NOMO-1 treated with DMSO at 0.1 percent for 48 hours (cell line): ENCODE measurements around the gene PMPCB.
"Not testable (repeated sequence)": the region's sequence is repeated elsewhere in the genome, so short reads cannot be mapped to it uniquely, and the experiment has no call there.

Source experiments
- DNase-seq: peaks from one replicate; lab custom pipeline; 2025; ENCODE audit not compliant: unreplicated experiment; lab: John Stamatoyannopoulos, UW

The PMPCB gene, protein sequence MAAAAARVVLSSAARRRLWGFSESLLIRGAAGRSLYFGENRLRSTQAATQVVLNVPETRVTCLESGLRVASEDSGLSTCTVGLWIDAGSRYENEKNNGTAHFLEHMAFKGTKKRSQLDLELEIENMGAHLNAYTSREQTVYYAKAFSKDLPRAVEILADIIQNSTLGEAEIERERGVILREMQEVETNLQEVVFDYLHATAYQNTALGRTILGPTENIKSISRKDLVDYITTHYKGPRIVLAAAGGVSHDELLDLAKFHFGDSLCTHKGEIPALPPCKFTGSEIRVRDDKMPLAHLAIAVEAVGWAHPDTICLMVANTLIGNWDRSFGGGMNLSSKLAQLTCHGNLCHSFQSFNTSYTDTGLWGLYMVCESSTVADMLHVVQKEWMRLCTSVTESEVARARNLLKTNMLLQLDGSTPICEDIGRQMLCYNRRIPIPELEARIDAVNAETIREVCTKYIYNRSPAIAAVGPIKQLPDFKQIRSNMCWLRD

DNA sequence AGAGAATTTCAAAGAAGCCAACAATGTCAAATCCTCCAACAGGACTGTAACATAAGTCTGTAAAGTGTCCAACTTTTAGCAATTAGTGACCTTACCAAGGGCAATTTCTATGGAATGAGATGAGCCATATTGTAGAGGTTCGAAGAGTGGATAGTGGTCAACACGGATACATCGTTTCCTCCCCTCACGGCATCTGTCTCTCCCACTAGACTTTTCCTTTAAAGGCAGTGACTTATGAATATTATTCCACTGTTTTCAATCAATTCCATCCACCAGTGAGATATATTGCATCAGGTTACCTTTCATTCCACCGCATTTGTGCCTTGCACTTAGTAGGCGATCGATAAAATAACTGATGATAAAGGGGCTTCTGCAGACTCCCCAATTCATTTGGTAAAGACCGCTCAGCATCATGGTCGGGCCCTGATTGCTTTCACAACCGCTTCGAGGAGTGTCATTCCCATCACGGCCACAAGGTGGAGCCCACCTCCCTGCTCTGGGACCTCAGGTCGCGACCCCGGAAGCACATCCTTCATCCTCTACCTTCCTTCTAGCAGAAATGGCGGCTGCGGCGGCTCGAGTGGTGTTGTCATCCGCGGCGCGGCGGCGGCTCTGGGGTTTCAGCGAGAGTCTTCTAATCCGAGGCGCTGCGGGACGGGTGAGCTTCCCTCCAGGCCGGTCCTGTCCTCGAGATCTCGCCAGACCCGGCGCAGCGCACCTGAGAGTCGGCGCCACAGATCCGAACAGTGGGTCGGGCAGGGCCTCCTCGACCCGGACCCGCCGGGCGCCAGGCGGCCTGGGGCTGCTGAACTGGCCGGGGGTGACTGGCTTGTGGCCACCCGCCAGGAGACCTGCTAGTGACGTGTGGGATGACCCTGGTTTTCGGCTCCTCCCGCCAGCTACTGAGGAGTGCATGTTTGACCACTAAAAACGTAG is at the start of gene PMPCB:
TSS of gene PMPCB (plus strand) at position 535 of the 936 bp plus-strand sequence. CDS start at position 560, 25 bp downstream.
- peak; percentile 44 for DNase-seq

- DNase-seq = not testable (repeated sequence)
Measured at GRCh38 chr7:103253699-103254506, 43.3 kb upstream of the PMPCB start.

DNA sequence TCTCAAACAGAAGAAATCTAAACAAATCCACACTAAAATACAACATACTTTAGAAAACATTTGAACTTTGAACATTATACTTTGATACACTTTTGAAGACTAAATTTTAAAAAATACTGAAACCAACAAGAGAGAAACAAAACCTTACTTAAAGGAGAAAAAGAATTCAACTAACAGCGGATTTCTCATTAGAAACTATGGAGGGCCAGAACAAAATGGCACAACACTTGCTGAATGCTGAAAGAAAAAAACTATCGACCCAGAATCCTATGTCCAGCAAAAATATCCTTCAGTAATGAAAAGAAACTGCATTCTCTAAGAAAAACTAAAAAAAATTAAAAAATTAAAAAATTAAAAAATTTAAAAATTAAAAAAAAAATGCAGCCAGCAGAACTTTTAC is 33.2 kb upstream of the PMPCB start:
- DNase-seq = not testable (repeated sequence)

DNA sequence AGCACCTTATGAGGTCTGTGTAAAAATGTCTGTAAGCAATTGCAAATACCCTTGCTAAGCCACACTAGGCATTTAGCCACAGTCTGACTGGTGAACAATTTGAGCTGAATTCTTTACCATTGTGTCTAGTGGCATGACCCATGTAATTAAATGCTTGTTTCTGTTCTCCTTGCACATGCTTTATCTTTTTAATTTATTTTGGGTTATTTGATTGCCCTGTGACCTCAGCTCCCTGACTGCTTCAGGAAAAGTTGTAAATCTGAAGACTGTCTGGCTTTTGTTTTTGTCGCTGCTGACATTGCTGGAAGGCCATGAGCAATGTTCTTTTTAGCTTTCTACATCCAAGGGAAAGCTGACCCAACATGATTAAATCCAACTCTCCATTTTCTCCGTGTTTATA is 31.0 kb upstream of the PMPCB start:
- not testable (repeated sequence) for DNase-seq

GRCh38 chr7:103273374-103273773 is 23.9 kb upstream of the PMPCB start:
- DNase-seq = not testable (repeated sequence)

GRCh38 chr7:103274867-103275266 is 22.4 kb upstream of the PMPCB start:
- DNase-seq = not testable (repeated sequence)

DNA sequence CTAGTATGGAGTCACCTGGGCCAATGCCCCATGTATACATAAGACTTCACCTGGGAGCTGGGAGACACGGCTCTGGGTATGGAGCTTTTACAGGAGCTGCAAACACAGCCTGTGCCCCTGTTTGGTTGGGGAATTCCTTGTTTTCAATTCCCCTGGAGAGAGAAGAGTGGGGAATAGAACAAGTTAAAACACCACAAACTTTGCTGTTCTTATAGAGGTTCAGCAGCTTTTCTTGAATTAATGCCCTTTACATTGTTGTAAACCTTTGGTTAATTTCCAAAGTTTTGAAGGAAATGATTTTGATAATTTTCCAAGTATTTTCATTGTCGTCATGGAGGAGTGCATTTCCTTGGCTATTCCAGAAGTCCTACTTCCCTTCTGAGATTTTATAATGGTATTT is 19.0 kb upstream of the PMPCB start:
- DNase-seq = not testable (repeated sequence)

DNA sequence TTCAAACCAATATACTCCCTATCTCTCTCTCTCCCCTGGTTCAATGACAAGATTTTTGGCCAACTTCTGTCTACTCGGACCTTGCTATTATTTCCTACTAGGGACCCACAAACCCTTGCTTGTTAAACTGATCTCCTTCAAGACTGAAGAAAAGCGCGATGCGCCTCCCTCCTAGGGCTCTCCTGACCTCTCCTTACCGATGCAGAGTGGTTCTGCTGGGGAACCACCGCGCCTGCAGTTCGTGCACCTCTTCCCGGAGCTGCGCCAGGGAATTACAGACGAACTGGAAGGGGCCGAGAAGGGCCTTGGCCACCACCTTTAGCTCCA is 17.6 kb upstream of the PMPCB start:
- not testable (repeated sequence) for DNase-seq

- DNase-seq = peak; percentile 0
Measured at GRCh38 chr7:103279963-103280802, 17.1 kb upstream of the PMPCB start.

GRCh38 chr7:103280803-103281155 is 16.5 kb upstream of the PMPCB start:
- not testable (repeated sequence) for DNase-seq

- DNase-seq = not testable (repeated sequence)
Measured at GRCh38 chr7:103282802-103283427, 14.3 kb upstream of the PMPCB start.

GRCh38 chr7:103292122-103292521 is 5.1 kb upstream of the PMPCB start:
- no peak for DNase-seq

DNA sequence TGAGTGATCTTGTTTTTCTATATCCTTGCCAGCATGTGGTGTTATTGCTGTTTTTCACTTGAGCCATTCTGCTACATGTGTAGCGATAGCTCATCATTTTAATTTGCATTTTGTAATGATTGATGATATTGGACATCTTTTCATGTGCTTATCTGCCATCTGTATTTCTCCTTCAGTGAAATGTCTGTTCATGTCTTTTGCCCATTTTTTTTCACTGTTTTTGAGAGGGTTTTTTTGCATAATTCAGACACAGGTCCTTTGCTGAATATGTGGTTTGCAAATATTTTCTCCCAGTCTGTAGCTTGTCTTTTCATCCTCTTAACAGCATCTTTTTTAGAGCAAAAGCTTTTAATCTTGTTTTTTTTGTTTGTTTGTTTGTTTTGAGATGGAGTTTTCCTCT is 3.7 kb upstream of the PMPCB start:
- no peak for DNase-seq

GRCh38 chr7:103297837-103298179 is 573 bp downstream of the PMPCB start:
- no peak for DNase-seq

DNA sequence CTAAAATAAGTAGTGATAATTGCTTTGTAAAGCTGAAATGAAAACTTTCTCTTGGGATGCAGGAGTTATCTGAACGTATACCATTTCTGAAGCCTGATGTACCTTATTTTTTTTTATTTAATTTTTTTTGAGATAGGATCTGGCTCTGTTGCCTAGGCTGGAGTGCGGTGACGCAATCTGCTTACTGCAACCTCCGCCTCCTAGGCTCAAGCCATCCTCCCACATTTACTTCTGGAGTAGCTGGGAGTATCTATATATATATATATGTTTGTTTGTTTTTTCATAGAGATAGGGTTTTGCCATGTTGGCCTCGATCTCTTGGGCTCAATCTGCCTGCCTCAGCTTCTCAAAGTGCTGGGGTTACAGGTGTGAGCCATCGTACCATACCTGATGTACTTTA is 2.4 kb downstream of the PMPCB start:
- DNase-seq = no peak

DNA sequence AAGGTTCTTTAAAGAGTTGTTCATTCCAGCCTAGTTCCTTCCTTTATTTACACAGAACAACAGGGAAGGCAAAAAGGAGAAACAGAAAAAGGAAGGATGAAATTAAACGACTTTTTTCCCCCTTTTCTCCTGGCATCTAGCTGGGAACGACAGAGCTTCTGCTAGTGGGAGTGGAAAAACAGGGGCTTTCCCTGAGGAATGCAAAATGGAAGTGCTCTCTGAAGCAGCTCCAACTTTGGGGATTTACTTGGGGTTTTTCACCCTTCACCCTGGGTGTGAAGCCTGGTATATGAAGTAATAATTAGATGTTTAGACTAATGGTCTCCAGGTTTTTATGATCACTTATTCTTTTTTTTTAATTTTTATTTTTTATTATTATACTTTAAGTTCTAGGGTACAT is 4.2 kb downstream of the PMPCB start:
- DNase-seq = no peak

- no peak for DNase-seq
Measured at GRCh38 chr7:103307503-103308231, 10.4 kb downstream of the PMPCB start.

DNA sequence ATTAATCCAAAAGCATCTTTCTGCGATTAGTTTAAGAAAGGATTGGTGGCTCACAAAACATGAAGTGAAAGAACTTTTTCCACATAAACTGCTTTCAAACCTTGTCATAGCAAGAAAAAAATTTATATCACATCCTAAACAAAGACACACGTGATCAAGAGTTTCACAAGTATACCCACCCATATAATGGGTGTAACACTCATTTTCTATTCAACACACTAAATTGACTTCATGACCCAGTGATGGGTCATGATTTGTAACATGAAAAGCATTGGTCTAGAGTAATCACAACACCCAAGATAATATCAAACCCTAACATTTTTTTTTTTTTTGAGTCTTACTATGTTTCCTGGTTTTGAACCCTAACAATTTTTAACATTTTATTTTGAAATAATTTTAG is 17.6 kb downstream of the PMPCB start:
- DNase-seq = no peak

DNA sequence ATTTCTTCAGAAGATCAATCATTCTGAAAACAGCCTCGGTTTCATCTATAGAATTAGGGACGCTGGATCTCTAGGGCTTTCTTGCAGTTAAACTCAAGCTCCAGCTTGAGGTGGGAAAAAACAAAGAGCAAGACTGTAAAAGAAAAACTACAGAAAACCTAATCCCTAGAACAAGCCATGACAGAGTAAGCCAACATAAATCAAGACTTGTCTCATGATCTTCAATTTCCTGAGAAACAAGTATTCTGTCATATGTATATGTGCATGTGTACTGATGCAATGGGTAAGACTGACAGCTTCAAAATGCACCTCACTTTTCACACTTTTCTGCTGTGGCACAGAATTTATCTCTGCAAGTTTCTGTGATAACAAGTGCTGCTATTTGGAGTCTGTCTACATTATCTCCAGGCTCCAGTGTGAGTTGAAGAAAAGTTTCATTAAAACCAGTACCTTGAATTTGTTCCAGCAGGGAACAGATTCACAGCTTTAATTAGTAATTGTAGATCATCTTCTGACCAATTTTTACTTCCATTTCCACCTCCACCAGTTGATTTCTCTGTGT is 19.2 kb downstream of the PMPCB start:
- no peak for DNase-seq
